ENCODE measurements around the gene TRPM3.

The TRPM3 gene

GRCh38 chr9:70532716-70533115, 588.7 kb downstream of the TRPM3 start:
- no peak for DNase-seq

DNA sequence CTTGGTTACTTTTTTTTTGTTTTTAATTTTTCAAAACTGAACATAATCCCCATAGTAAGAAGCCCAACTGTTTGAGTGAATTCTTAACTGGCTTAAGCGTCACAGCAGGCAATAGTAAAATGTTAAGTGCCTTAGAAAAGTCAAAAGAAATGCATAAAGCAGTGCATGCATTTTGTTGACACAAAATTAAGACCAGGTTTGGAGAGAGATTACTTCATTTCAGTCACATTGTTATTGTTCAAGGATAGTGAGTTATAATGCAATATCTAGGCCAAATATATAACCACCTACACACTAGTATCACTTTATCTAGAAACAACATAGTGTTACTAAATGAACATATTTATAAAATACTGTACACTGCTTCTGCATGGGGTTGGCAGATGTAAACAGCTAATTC, 590.1 kb downstream of the TRPM3 start:
- DNase-seq, result no peak

DNA sequence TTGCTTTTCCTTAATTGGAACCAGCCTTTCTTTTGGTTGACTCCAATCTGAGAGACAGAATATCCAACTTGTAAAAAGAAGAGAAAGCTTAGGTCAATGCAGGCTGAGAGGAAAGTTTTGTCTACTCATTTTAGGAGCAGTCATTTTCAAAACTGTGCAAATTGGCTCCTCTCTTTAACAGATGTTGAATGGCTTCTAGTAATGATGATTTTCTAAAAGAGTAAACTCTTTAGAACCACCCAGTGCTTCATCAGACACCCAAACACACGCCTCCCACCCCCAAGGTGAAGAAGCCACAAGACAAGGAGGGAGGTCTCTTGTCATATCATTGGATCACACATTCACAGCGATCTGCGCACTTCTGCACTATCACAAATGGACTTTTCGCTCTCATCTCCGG, 590.7 kb downstream of the TRPM3 start:
- DNase-seq, result no peak

DNA sequence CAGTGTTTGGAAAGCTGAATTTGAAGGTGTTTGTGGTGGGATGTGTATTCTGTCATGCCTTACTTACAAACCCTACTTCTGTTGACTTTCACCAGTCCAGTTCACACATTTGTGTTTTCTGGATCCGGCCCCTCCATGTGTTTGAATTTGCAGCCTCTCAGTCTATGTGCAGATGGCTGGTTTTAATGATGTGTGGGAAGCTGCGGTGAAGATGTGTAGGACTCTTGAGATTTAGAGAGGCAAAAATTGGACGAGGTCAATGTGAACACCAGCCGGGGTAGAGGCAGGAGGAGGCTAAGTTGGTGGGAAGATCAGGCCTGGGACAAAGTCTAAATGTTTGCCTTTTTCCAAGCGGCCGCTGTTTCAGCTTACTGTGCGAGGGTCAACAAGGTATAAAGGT, 591.6 kb downstream of the TRPM3 start:
- no peak for DNase-seq

DNA sequence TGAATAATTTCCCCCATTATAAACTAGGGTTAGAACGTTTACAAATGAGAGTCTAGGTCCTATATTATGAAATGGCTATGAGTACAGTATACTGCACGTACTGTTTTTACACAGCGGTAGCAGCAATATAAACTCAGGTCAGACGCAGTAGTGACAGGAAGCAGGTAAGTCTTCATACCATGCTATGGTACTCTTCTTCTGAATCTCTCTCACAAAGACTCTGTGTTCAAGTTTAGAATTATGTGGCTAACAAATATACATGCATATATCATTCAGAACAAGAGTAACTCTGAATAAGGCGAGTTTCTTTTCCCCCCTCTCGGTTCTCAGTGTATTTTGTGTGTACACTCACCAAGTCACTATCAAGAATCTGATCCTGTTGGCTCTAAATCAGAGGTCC, 592.0 kb downstream of the TRPM3 start:
- no peak for DNase-seq

DNA sequence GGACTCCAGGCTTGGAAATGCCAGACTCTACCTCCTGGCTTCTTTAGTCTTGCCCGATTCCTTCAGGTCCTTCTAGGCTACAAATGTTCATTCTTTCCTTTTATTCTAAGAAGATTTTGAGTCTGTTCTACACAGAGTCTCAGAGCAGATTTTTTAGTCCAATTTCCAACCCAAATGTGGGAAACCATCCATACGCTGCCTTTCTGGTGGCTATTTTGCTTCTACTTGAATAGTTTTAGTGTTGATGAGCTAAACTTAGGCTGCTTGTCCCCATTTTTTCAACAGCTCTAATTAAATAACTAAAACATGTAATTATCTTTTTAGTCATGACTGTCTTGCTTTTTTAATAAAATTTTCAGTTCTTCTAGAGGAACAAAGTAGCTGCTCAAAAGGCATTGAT, 594.5 kb downstream of the TRPM3 start:
- no peak for DNase-seq

DNA sequence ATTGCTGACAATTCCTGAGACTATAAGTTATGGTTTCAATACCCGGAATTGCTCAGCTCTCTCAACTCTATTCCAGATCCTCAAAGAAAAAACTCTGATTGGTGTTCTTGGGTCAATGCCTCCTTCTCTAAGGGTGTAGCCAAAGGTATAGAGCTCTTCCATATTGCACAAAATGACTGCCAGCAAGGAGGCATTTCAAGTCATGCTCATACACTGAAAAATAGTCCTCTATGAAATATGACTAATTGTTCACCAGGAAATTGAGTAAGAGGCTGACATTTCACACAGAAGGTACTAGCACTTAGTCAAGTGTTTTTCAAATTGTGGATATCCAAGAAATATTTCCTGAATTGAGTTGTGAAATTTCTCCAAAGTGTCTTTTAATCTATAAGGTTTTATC, 595.9 kb downstream of the TRPM3 start:
- DNase-seq, result no peak

DNA sequence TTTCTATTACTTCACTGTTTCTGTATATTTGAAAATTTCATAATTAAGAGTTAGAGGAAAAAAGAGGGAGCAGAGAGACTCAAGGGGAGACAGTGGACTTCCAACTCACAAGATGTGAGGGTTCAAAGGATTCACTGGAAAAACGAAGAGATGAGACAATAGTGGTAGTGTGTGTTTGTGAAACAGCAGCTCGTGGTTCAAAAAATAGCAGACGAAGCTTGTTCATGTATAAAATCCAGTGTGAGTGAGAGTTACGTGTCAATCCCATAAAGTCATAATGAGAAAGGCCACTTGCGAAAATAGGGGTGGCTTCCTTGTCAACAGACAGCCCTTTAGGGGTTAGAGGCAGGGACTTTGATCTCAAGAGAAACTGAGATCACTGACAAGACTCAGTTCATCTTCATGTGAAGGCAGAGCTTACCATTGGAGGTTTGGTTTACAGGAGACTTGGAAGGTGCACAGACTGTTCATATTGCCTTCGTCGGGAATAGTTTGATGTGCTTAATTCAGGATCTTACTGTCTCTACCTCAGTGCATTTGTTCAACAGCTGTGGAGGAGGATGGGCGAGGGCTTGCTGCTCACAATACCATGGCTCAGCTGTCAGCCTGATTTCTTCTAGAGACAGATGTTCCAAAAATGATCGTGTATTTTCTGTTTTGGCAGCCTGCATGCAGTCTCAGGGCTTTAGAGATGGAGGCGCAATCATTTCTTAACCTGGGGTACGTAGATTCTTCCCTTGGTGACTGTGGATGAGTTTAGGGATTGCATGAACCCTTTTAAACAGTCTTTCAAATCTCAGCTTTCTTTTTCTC, 601.3 kb downstream of the TRPM3 start:
- DNase-seq, result peak in 8 of 56 donors; percentile 2 to 19 (median 4)

GRCh38 chr9:70517926-70518610, 603.4 kb downstream of the TRPM3 start:
- DNase-seq, result no peak

- no peak for DNase-seq
Measured at GRCh38 chr9:70514273-70514672, 607.1 kb downstream of the TRPM3 start.

GRCh38 chr9:70511858-70512257, 609.6 kb downstream of the TRPM3 start:
- no peak for DNase-seq

- DNase-seq, result peak in 6 of 56 donors; percentile 7 to 32 (median 14)
Measured at GRCh38 chr9:70510157-70510770, 611.2 kb downstream of the TRPM3 start.

DNA sequence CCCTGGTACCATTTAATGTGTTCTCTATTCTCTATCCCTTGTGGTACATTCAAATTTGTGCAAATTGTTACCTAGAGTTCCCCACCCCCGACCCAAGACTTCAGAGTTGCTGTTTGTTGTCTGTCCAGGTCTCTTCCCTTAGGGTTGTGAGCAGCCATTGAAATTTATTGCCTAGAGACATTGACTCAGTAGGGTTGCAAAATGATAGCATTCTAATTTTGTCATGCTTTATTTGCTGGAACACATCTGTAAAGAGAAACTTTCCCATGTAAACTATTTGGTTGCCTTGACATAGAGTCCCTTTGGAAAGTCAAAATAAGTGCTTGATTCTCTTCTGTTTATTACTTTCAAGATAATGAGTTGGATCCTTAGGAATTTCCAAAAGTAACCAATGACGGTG, 615.3 kb downstream of the TRPM3 start:
- DNase-seq, result no peak

- DNase-seq, result no peak
Measured at GRCh38 chr9:70504834-70505233, 616.6 kb downstream of the TRPM3 start.

GRCh38 chr9:70502690-70503089, 618.7 kb downstream of the TRPM3 start:
- DNase-seq, result no peak

DNA sequence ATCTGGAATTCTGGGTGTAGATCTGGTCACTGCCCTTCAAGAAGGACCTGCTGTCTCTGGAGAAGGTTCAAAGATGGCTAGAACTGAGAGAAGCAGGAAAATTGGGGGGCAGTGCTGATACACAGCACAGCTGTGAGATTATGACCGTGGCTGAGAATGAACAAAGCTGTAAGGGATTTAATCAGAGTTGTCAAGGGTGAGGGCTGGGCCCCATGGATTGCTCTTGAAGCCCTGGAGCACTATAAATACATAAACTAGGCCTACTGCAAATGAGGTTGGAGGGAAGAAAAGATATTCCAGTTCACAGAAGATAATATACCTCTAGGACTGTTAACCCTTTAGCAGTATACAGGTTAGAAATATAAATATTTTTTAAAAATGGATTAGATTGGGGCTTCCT, 620.6 kb downstream of the TRPM3 start:
- no peak for DNase-seq

GRCh38 chr9:70499621-70500020, 621.8 kb downstream of the TRPM3 start:
- DNase-seq, result no peak

GRCh38 chr9:70498866-70499265, 622.6 kb downstream of the TRPM3 start:
- DNase-seq, result no peak

DNA sequence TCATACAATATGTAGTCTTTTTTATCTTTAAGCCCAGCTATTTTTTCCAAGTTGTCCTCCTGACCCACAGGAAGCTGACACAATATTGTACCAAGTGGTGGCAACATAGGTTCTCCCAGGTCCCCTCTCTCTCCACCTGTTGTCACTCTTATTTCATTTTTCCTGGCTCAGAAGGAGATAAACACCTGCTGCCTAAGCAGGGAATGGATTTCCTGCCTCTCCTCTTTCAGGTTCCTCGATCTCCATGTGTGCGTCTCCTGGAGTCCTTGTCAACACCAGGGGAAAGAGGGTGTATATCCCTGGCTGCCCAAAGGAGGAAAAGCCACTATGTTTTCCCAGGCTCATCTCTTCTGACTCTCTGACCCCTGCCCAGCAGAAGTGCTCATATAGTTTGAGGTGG, 625.2 kb downstream of the TRPM3 start:
- DNase-seq, result no peak

DNA sequence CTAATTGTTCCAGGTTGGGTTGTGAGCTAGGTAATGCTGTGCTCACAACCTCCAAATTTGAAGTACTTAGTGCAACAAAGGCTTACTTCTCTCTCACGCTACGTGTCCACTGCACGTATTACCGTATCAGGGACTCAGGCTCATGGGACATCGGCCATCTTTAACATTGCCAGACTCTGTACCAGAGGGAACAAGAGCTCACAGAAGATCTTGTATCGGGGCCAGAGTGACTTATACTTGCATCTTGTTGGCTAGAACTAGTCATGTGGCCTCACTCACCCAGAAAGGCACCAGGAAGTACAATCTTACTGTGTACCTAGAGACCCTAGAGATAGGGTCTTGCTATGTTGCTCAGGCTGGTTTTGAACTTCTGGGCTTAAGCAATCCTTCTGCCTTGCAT, 625.9 kb downstream of the TRPM3 start:
- peak in 1 of 56 donors; percentile 20 for DNase-seq

- peak in 2 of 56 donors; percentile 11 to 20 for DNase-seq
Measured at GRCh38 chr9:70494221-70494620, 627.2 kb downstream of the TRPM3 start.

DNA sequence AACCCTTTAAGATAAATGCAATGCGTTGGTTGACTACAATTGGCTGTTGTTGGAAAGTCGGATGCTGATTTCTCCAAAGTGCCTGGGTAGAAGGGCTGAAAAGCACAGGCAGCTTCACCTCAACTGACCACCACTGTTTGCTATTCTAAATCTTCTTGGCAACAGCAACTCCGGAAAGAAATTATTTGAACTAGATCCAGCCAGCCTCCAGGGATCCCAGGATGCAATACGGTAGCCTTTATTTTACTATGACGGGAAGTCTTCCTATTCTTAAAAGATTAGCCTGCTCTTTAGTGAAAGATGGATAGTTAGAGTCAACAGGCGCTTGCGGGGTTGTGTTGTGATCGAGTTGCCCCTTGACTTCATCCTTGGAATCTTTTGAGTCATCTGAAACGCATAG, 628.4 kb downstream of the TRPM3 start:
- no peak for DNase-seq

Data from nucleus accumbens (tissue), 56 donors.